ENCODE measurements around the gene LRWD1.

DNA sequence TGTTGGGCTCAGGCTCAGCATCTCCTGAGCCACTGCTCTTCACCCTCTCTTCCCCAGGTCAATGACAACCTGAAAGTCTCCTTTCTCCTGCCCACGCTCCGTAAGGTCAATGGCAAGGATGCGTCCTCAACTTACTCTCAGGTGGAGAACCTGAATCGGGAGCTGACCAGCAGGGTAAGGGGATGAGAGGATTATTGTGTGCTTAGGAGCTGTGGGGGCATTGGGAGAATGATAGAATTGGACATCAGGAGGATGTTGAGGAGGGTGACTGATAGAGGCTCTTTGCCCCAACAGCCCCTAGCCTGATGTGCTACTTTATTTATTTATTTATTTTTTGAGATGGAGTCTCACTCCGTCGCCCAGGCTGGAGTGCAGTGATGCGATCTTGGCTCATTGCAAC, 1.3 kb downstream of the LRWD1 start:
- no peak for TF ChIP-seq EZH2 (IDR thresholded peaks at IDR 0.05; ENCODE audit: borderline replicate concordance, low read depth, low read length, poor library complexity, severe bottlenecking)
- TF ChIP-seq, protein P1, sequence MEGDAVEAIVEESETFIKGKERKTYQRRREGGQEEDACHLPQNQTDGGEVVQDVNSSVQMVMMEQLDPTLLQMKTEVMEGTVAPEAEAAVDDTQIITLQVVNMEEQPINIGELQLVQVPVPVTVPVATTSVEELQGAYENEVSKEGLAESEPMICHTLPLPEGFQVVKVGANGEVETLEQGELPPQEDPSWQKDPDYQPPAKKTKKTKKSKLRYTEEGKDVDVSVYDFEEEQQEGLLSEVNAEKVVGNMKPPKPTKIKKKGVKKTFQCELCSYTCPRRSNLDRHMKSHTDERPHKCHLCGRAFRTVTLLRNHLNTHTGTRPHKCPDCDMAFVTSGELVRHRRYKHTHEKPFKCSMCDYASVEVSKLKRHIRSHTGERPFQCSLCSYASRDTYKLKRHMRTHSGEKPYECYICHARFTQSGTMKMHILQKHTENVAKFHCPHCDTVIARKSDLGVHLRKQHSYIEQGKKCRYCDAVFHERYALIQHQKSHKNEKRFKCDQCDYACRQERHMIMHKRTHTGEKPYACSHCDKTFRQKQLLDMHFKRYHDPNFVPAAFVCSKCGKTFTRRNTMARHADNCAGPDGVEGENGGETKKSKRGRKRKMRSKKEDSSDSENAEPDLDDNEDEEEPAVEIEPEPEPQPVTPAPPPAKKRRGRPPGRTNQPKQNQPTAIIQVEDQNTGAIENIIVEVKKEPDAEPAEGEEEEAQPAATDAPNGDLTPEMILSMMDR (conservative IDR thresholded peaks at IDR 0.05; ENCODE audit: low read depth, low read length), result no peak

All from A673 (cell line).